ENCODE measurements around the gene ELMO2. TPM values are rescaled to one million over a fixed set of nuclear protein-coding genes. Genes with fewer than 3 reads are reported as not detected.

ELMO2 gene, protein sequence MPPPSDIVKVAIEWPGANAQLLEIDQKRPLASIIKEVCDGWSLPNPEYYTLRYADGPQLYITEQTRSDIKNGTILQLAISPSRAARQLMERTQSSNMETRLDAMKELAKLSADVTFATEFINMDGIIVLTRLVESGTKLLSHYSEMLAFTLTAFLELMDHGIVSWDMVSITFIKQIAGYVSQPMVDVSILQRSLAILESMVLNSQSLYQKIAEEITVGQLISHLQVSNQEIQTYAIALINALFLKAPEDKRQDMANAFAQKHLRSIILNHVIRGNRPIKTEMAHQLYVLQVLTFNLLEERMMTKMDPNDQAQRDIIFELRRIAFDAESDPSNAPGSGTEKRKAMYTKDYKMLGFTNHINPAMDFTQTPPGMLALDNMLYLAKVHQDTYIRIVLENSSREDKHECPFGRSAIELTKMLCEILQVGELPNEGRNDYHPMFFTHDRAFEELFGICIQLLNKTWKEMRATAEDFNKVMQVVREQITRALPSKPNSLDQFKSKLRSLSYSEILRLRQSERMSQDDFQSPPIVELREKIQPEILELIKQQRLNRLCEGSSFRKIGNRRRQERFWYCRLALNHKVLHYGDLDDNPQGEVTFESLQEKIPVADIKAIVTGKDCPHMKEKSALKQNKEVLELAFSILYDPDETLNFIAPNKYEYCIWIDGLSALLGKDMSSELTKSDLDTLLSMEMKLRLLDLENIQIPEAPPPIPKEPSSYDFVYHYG
- total RNA-seq = 10 to 100 TPM; 85.6 to 97.6 TPM

- H3K4me1 Mint-ChIP-seq = peaks cover 69% of the 10 kb centered on the region
- peak within 1 kb of the TSS; percentile 93 for H3K27ac Mint-ChIP-seq
- peaks cover 28% of the 10 kb centered on the region for H3K36me3 Mint-ChIP-seq (ENCODE audit: low read depth)
- ChIA-PET CTCF (interaction anchor here (0.9 to 2.9 kb wide), 14 partner anchors 12 to 436 kb away, joined by 3 to 24 read pairs (median 4); no protein-coding TSS in a partner anchor), POLR2A (interaction anchor here (0.9 to 2.0 kb wide), 6 partner anchors 17 to 472 kb away, joined by 4 to 7 read pairs (median 5); partner anchors contain the start of genes PCIF1 and ZNF335)
- no peaks in the 10 kb centered on the region for H3K9me3 Mint-ChIP-seq
- H3K27me3 Mint-ChIP-seq = no peaks in the 10 kb centered on the region
- peak within 1 kb of the TSS; percentile 91 for H3K4me3 Mint-ChIP-seq
- peak; percentile 97 for DNase-seq
Measured at GRCh38 chr20:46406200-46406985, at the start of gene ELMO2. Gene ELMO2 (minus strand): TSS chr20:46406615. CDS start chr20:46394482, 12,133 bp downstream.

GRCh38 chr20:46455729-46456128, 49.3 kb upstream of the ELMO2 start:
- peaks cover 16% of the 10 kb centered on the region for H3K9me3 Mint-ChIP-seq
- ChIA-PET CTCF (no interaction called here), POLR2A (no interaction called here)
- H3K27me3 Mint-ChIP-seq = peaks cover 14% of the 10 kb centered on the region
- DNase-seq = no peak
- H3K4me3 Mint-ChIP-seq = no peak overlapping the region
- H3K27ac Mint-ChIP-seq = no peak overlapping the region
- H3K4me1 Mint-ChIP-seq = no peaks in the 10 kb centered on the region
- peaks cover 4% of the 10 kb centered on the region for H3K36me3 Mint-ChIP-seq (ENCODE audit: low read depth)

DNA sequence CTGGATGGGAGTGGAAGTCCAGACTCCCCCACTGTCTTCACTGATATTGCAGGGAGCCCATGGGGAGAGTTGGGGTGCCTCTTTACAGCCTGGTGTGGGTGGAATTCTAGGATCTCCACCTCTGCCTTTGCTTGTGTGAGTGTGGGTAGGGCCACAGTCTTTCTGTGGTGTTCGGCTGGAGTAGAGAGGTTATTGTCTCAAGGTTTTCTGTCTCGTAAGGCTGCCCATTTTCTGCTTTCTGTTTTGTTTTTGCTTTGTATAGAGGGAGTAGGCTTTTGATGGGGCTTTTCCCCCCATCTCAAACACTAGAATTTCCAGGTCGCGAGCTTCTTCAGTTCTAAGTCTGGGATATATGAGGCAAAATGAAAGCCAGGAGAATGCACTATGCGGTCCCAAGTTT, 40.4 kb upstream of the ELMO2 start:
- no peak overlapping the region for H3K4me3 Mint-ChIP-seq
- ChIA-PET CTCF (no interaction called here), POLR2A (no interaction called here)
- no peak for DNase-seq
- H3K27ac Mint-ChIP-seq = no peak overlapping the region
- H3K36me3 Mint-ChIP-seq (ENCODE audit: low read depth) = no peaks in the 10 kb centered on the region
- H3K27me3 Mint-ChIP-seq = peaks cover 33% of the 10 kb centered on the region
- H3K9me3 Mint-ChIP-seq = no peaks in the 10 kb centered on the region
- no peaks in the 10 kb centered on the region for H3K4me1 Mint-ChIP-seq

DNA sequence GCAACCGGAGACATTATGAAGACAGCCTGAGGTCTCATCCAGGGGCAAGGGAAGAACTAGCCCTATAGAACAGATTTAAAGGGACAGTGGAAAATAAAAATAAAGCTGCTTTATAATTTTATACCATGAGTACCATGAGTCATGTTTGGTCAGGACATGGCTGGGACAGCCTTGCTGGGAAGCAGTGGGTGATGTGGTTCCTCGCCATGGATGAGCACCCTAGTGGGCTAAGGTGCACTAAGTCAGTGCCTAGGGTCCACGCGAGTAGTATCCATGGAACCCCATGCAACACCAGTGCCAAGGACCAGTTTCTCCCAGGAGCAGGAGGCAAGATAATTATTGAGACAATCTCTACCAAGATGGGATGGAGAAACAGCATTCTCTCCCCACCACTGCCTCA, 33.4 kb upstream of the ELMO2 start:
- H3K4me3 Mint-ChIP-seq = no peak overlapping the region
- ChIA-PET CTCF (no interaction called here), POLR2A (no interaction called here)
- H3K27me3 Mint-ChIP-seq = peaks cover 21% of the 10 kb centered on the region
- H3K4me1 Mint-ChIP-seq = no peaks in the 10 kb centered on the region
- no peak overlapping the region for H3K27ac Mint-ChIP-seq
- no peaks in the 10 kb centered on the region for H3K9me3 Mint-ChIP-seq
- H3K36me3 Mint-ChIP-seq (ENCODE audit: low read depth) = no peaks in the 10 kb centered on the region
- no peak for DNase-seq

DNA sequence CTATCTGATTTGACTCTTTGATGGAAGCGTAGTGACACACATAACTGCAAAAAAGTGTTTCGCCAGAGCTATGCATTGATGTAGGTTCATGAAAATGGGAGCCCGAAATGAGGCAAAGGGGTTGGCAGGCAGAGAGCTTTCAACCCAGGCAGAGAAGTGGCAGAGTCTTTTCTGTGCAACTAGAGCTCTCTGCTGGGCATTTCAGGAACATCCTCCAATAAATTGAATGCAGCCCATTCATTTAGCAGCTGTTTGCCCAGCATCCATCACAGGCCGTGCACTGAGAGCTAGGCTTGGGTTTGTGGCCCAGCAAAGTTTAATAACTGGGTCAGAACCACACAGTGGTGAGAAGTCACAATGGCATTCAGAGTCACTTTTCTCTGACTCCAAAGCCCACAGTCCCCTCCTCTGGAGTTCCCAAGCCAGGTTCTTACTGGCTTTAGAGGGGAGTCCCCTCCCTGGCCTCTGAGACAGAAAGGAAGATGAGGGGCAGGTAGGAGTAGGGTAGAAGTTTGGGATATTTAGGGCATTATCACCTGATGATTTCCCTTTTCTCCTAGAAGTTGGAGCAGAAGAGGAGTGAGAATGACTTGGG, 31.8 kb upstream of the ELMO2 start:
- H3K9me3 Mint-ChIP-seq = no peaks in the 10 kb centered on the region
- H3K27ac Mint-ChIP-seq = no peak overlapping the region
- no peak overlapping the region for H3K4me3 Mint-ChIP-seq
- DNase-seq = no peak
- ChIA-PET CTCF (interaction anchor here (0.9 to 1.1 kb wide), 7 partner anchors 23 to 310 kb away, joined by 3 to 10 read pairs (median 4); partner anchors contain the start of gene ELMO2), POLR2A (no interaction called here)
- H3K27me3 Mint-ChIP-seq = peaks cover 17% of the 10 kb centered on the region
- H3K4me1 Mint-ChIP-seq = no peaks in the 10 kb centered on the region
- no peaks in the 10 kb centered on the region for H3K36me3 Mint-ChIP-seq (ENCODE audit: low read depth)

DNA sequence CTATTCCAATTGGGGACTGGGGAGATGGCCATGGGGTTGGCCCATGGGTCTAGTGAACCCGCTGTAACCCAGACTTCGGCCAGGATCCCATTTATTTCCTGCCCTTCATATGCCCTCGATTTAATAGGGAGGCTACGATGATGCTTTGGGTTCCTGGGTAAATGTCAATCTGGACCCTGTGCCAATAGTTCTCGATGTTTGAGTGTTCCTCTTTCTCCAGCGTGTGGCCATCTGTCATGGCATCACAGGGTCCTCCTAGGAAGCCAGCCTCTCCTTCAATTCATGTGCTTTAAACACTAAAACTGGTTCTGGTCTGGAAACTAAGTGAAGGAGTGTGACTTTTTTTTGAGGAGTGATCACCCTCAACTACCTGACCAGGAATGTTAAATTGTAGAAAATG, 28.7 kb upstream of the ELMO2 start:
- Mint-ChIP-seq H3K27ac (no peak overlapping the region), H3K36me3 (ENCODE audit: low read depth) (no peaks in the 10 kb centered on the region), H3K9me3 (no peaks in the 10 kb centered on the region), H3K4me1 (no peaks in the 10 kb centered on the region), H3K4me3 (no peak overlapping the region), H3K27me3 (peaks cover 22% of the 10 kb centered on the region)
- DNase-seq = no peak
- POLR2A ChIA-PET = no interaction called here
- CTCF ChIA-PET = no interaction called here

DNA sequence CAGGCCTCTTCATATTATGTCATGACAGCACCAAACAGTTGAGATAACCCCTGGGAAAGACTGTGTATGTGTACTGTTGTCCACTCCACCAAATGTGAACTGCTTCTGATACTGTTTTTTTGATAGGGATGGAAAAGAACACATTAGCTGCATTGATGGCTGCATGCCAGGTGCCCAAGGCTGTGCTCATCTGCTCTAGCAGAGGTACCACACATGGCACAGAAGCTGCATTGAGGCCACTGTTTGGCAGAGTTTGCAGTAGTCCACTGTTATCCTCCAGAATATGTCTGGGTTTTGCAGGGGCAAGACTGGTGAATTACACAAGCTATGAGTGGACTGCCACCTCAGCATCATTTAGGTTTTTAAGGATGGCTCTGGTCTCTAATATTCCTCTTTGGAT, 28.2 kb upstream of the ELMO2 start:
- Mint-ChIP-seq H3K36me3 (ENCODE audit: low read depth) (no peaks in the 10 kb centered on the region), H3K27ac (no peak overlapping the region), H3K9me3 (no peaks in the 10 kb centered on the region), H3K4me1 (no peaks in the 10 kb centered on the region), H3K27me3 (peaks cover 24% of the 10 kb centered on the region), H3K4me3 (no peak overlapping the region)
- ChIA-PET CTCF (no interaction called here), POLR2A (no interaction called here)
- DNase-seq = no peak

DNA sequence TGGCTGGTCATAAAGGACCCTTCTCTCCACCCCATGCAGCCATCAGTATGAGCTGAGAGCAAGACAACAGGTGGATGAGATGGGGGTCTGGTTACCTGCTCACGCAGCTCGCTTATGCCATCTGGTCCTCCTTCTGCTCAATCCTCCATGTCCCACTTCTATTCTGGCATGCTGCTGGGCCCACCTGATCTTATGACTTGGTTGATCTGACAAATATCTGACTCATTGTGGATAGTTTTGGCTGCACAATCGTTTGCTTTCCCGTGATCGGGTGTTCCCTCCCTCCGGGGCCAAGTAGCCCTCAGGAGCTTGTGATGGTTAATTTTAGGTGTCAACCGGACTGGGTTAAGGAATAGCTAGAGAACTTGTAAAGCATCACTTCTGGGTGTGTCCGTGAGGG, 26.6 kb upstream of the ELMO2 start:
- H3K4me3 Mint-ChIP-seq = no peak overlapping the region
- no peak for DNase-seq
- no peaks in the 10 kb centered on the region for H3K36me3 Mint-ChIP-seq (ENCODE audit: low read depth)
- H3K27me3 Mint-ChIP-seq = peaks cover 29% of the 10 kb centered on the region
- H3K27ac Mint-ChIP-seq = no peak overlapping the region
- POLR2A ChIA-PET = no interaction called here
- CTCF ChIA-PET = no interaction called here
- H3K4me1 Mint-ChIP-seq = no peaks in the 10 kb centered on the region
- H3K9me3 Mint-ChIP-seq = no peaks in the 10 kb centered on the region

DNA sequence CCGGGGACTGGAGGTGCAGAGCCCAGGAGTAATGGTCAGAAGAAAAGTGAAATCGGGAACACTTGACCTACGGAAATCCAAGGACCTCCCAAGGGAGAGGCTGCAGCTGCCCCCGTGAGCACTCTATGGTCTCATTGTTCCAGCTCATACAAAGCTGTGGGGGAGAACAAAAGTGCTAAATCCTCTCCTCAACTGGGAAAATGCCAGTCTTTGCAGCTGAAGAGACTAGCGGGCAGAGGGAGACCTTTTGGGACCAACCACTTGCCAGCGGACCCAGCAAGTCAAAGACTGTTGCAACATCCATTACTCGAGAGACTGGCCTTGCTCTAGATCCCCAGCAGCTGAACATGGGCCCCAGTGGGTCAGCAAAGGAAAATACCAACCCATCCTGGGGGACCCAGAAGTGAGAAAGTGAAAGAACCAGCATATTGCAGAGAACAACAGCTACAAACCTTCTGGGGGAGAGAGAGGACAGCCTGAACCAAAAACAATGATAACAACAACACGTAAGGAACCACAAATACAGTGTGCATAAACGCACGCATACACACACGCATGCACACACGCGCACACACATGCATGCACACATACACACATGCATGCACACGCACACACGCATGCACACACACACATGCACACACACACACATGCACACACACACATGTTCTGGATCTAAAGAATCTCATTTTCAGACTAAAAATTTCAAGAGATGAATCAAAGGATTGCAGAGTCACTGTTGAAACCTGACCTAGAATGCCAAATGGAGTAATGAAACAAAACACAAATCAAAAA, 24.7 kb upstream of the ELMO2 start:
- ChIA-PET CTCF (no interaction called here), POLR2A (no interaction called here)
- Mint-ChIP-seq H3K27ac (no peak overlapping the region), H3K27me3 (peaks cover 42% of the 10 kb centered on the region), H3K36me3 (ENCODE audit: low read depth) (no peaks in the 10 kb centered on the region), H3K4me3 (no peak overlapping the region), H3K4me1 (no peaks in the 10 kb centered on the region), H3K9me3 (no peaks in the 10 kb centered on the region)
- DNase-seq = no peak

DNA sequence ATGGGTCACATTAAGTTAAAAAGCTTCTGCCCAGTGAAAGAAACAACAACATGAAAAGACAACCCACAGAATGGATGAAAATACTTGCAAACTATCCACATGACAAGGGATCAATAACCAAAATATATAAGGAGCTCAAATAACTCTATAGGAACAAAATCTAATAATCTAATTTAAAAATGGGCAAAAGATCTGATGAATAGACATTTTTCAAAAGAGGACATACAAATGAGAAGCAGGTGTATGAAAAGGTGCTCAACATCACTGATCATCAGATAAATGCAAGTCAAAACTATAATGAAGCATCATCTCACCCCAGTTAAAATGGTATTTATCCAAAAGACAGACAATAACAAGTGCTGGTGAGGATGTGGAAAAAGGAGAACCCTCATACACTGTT, 21.0 kb upstream of the ELMO2 start:
- CTCF ChIA-PET = no interaction called here
- POLR2A ChIA-PET = no interaction called here
- H3K4me1 Mint-ChIP-seq = no peaks in the 10 kb centered on the region
- no peak overlapping the region for H3K4me3 Mint-ChIP-seq
- no peaks in the 10 kb centered on the region for H3K36me3 Mint-ChIP-seq (ENCODE audit: low read depth)
- DNase-seq = no peak
- H3K27ac Mint-ChIP-seq = no peak overlapping the region
- H3K9me3 Mint-ChIP-seq = no peaks in the 10 kb centered on the region
- H3K27me3 Mint-ChIP-seq = peaks cover 50% of the 10 kb centered on the region

DNA sequence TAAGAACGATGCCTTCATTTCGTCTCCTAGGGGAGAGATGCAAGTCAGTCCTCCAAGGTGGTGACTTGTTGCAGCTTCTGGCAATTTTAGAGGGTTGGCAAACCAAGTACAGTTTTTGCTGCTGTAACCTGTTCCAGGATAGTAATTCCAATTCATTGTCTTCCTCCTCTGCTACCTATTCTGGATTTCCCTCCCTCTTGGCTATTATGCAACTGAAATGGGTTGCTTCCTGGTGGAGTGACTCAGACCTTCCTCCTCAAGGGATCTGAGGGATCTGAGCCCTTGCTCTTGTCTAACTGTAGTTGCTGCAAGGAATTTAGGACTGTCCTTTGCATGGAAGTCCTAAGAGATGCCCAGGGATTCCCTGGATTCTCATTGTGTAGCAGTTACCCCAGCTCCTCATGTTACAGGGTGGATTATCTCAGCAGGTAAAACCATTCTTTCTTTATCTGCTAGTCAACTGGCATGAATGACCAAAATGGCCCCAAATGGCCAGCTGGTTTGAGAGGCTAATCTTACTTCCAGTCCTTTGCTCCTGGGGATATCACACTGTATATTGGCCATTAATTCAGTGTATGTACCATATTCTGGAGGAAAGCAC, 17.6 kb upstream of the ELMO2 start:
- no peak overlapping the region for H3K27ac Mint-ChIP-seq
- ChIA-PET POLR2A (no interaction called here), CTCF (no interaction called here)

DNA sequence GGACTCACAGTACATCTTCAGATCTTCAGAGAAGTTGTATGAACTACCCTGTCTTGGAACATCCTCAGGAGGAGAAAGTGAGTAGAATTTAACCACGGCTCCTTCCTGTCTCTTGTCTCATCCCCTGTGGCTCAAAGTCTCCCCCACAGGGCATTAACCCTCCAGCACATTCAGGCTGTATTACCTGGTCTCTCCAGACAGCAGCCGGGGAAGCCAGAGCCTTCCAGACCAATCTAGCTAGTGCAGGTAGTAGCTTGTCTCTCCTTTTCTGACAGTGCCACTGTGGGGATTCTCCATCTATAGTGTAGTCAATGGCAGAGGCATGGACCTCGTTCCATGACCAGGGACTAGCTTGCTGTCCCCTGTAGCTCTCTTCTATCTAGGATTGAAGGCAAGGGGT, 16.9 kb upstream of the ELMO2 start:
- peaks cover 57% of the 10 kb centered on the region for H3K27me3 Mint-ChIP-seq
- ChIA-PET CTCF (no interaction called here), POLR2A (no interaction called here)

More for the DNA sequence above, 17.6 kb upstream of the ELMO2 start:
- Mint-ChIP-seq H3K4me1 (no peaks in the 10 kb centered on the region), H3K4me3 (no peak overlapping the region), H3K27me3 (peaks cover 52% of the 10 kb centered on the region), H3K9me3 (no peaks in the 10 kb centered on the region), H3K36me3 (ENCODE audit: low read depth) (no peaks in the 10 kb centered on the region)
- DNase-seq = no peak

More for the DNA sequence above, 16.9 kb upstream of the ELMO2 start:
- H3K9me3 Mint-ChIP-seq = no peaks in the 10 kb centered on the region
- no peak for DNase-seq
- no peaks in the 10 kb centered on the region for H3K4me1 Mint-ChIP-seq
- no peaks in the 10 kb centered on the region for H3K36me3 Mint-ChIP-seq (ENCODE audit: low read depth)
- H3K4me3 Mint-ChIP-seq = no peak overlapping the region
- no peak overlapping the region for H3K27ac Mint-ChIP-seq
